Prostate gland (tissue), 2 donors: ENCODE results near the gene ERC2.

Source experiments
- CTCF ChIP-seq, 4 experiments: fragments of 200-600 bp in 2 of 4; fragments of 450-650 bp in 2 of 4; sonication (generic) in 2 of 4; IDR thresholded peaks; 1 replicate in 3 of 4; 2 replicates in 1 of 4; pipeline ENCODE4 v1.5.1; 2016 to 2019; ENCODE audit warnings: antibody characterized with exemption in 4 of 4, mild to moderate bottlenecking in 2 of 4, moderate library complexity in 2 of 4
- POLR2A ChIP-seq: fragments of 450-650 bp; IDR thresholded peaks from one replicate; pipeline ENCODE4 v1.6.1; 2016; ENCODE audit warnings: antibody characterized with exemption, mild to moderate bottlenecking
- POLR2AphosphoS5 ChIP-seq: sonication (generic); formaldehyde crosslinking; IDR thresholded peaks from one replicate; pipeline ENCODE4 v1.6.1; 2017; ENCODE audit warnings: antibody characterized with exemption

GRCh38 chr3:55661141-55661540 lies 807.1 kb downstream of the ERC2 start:
- TF ChIP-seq POLR2A (no peak), CTCF (IDR thresholded peaks at IDR 0.05) (no peak), POLR2AphosphoS5 (no peak)
